HL-60 (cell line): Measurements from ENCODE around the gene AVEN.

Experiments
- CTCF ChIP-seq: IDR thresholded peaks from one replicate; pipeline ENCODE4 v1.5.1; 2011; ENCODE audit warnings: low read length, control low read depth, inconsistent platforms; ENCODE audit not compliant: insufficient read depth
- POLR2AphosphoS5 ChIP-seq: IDR thresholded peaks from 2 replicates; pipeline ENCODE4 v1.6.1; 2012; ENCODE audit warnings: low read depth

GRCh38 chr15:33964665-33965040 lies 74.4 kb downstream of the AVEN start:
- TF ChIP-seq CTCF: no peak
- no peak for TF ChIP-seq POLR2AphosphoS5
